Hematopoietic multipotent progenitor cell treated with erythropoietin and hydrocortisone succinate and interleukin-3 and kit ligand, for 4 days (in vitro differentiated cells): ENCODE data around the gene FBXO42.

Source experiments
- DNase-seq: peaks from one replicate; pipeline ENCODE4 v3.0.0-alpha.2; 2015

FBXO42 gene

GRCh38 chr1:16351994-16352841, at the start of gene FBXO42:
Gene FBXO42 (minus strand): TSS chr1:16352480. CDS start chr1:16315418, 37,062 bp downstream.
- peak; percentile 97 for DNase-seq

GRCh38 chr1:16398371-16398953, 46.2 kb upstream of the FBXO42 start:
- no peak for DNase-seq

GRCh38 chr1:16397120-16397519, 44.8 kb upstream of the FBXO42 start:
- DNase-seq, result no peak

GRCh38 chr1:16396591-16396990, 44.3 kb upstream of the FBXO42 start:
- no peak for DNase-seq

GRCh38 chr1:16394977-16395376, 42.7 kb upstream of the FBXO42 start:
- DNase-seq, result no peak

- peak; percentile 32 for DNase-seq
Measured at GRCh38 chr1:16393570-16394521, 41.6 kb upstream of the FBXO42 start.

GRCh38 chr1:16392740-16393569, 40.7 kb upstream of the FBXO42 start:
- DNase-seq, result no peak

GRCh38 chr1:16391411-16391810, 39.1 kb upstream of the FBXO42 start:
- DNase-seq, result peak; percentile 50

- peak; percentile 22 for DNase-seq
Measured at GRCh38 chr1:16387201-16388188, 35.2 kb upstream of the FBXO42 start.

GRCh38 chr1:16386454-16387113, 34.3 kb upstream of the FBXO42 start:
- peak; percentile 42 for DNase-seq

- DNase-seq, result no peak
Measured at GRCh38 chr1:16385659-16386453, 33.6 kb upstream of the FBXO42 start.

GRCh38 chr1:16383888-16384287, 31.6 kb upstream of the FBXO42 start:
- DNase-seq, result no peak

GRCh38 chr1:16380868-16381267, 28.6 kb upstream of the FBXO42 start:
- no peak for DNase-seq

- DNase-seq, result no peak
Measured at GRCh38 chr1:16378443-16378842, 26.2 kb upstream of the FBXO42 start.

GRCh38 chr1:16376971-16377370, 24.7 kb upstream of the FBXO42 start:
- DNase-seq, result no peak

- no peak for DNase-seq
Measured at GRCh38 chr1:16375521-16376340, 23.5 kb upstream of the FBXO42 start.

- no peak for DNase-seq
Measured at GRCh38 chr1:16374266-16374665, 22.0 kb upstream of the FBXO42 start.

GRCh38 chr1:16372535-16373285, 20.4 kb upstream of the FBXO42 start:
- no peak for DNase-seq
